H1 (cell line): ENCODE measurements around the gene ANKIB1. TPM values are rescaled to one million over a fixed set of nuclear protein-coding genes. Genes with fewer than 3 reads are reported as not detected.

Source experiments
- CTCF ChIA-PET: fragments of 300-600 bp; sonication (Branson Sonifier 250); formaldehyde crosslinking; loops from one replicate; lab custom pipeline; 2021; ENCODE audit not compliant: partially characterized antibody; lab: Charles Lee
- POLR2A ChIA-PET: fragments of 300-600 bp; sonication (Branson Sonifier 250); formaldehyde crosslinking; loops from one replicate; lab custom pipeline; 2021; ENCODE audit warnings: inconsistent platforms; ENCODE audit not compliant: partially characterized antibody; lab: Charles Lee
- DNase-seq, 2 experiments: peaks; one replicate each; pipeline versions ENCODE4 v3.0.0 to v3.0.0-alpha.2; 2010 to 2022; ENCODE audit warnings: low spot score in 2 of 2, low read depth in 1 of 2, mixed read lengths in 1 of 2
- FAIRE-seq: peaks from 2 replicates; lab custom pipeline; 2011; peaks lifted over from hg19 to GRCh38; lab: Jason Lieb, UNC
- H2AFZ ChIP-seq: 2 replicates; pipeline ENCODE4 v1.8.1; 2012; ENCODE audit warnings: low read length, inconsistent platforms
- H2AK5ac ChIP-seq: 2 replicates; pipeline ENCODE4 v1.6.1; 2013; ENCODE audit warnings: low read depth, low read length
- H2BK120ac ChIP-seq: replicated peaks from 2 replicates; pipeline ENCODE3; 2013; ENCODE audit warnings: low read depth, low read length, inconsistent platforms
- H2BK12ac ChIP-seq: 2 replicates; pipeline ENCODE4 v1.6.1; 2013; ENCODE audit warnings: low read depth, low read length
- H2BK15ac ChIP-seq: 2 replicates; pipeline ENCODE4 v1.6.1; 2013; ENCODE audit warnings: low read length
- H2BK20ac ChIP-seq: 2 replicates; pipeline ENCODE4 v1.6.1; 2013; ENCODE audit warnings: low read length
- H2BK5ac ChIP-seq: 2 replicates; pipeline ENCODE4 v1.6.1; 2013; ENCODE audit warnings: low read depth, low read length
- H3K14ac ChIP-seq: 2 replicates; pipeline ENCODE4 v1.6.1; 2013; ENCODE audit warnings: inconsistent platforms; ENCODE audit not compliant: insufficient read length
- H3K18ac ChIP-seq: 2 replicates; pipeline ENCODE4 v1.6.1; 2013; ENCODE audit warnings: low read length; ENCODE audit errors: extremely low read depth
- H3K23ac ChIP-seq: 2 replicates; pipeline ENCODE4 v1.6.1; 2013; ENCODE audit warnings: inconsistent platforms; ENCODE audit not compliant: insufficient read length
- H3K23me2 ChIP-seq: 2 replicates; pipeline ENCODE4 v1.6.1; 2013; ENCODE audit warnings: low read depth, low read length
- H3K27ac ChIP-seq: 2 replicates; pipeline ENCODE4 v1.6.1; 2011; ENCODE audit warnings: low read depth, low read length, inconsistent platforms
- H3K27me3 ChIP-seq, 4 experiments: replicated peaks in 1 of 4; 1 replicate in 1 of 4; 2 replicates in 3 of 4; pipeline versions ENCODE4 v1.6.1 to v1.8.1; 2011 to 2013; ENCODE audit warnings: low read length in 3 of 4, mild to moderate bottlenecking in 3 of 4, inconsistent platforms in 2 of 4, mixed read lengths in 2 of 4, moderate library complexity in 1 of 4; ENCODE audit not compliant: control insufficient read depth in 3 of 4, insufficient read depth in 3 of 4; ENCODE audit errors: extremely low read depth in 1 of 4
- H3K36me3 ChIP-seq, 4 experiments: 2 replicates each; pipeline versions ENCODE4 v1.6.1 to v1.8.1; 2011 to 2013; ENCODE audit warnings: mild to moderate bottlenecking in 4 of 4, low read length in 3 of 4, moderate library complexity in 2 of 4, control low read depth in 1 of 4, inconsistent platforms in 1 of 4; ENCODE audit not compliant: insufficient read depth in 4 of 4, control insufficient read depth in 2 of 4
- H3K4ac ChIP-seq: replicated peaks from 2 replicates; pipeline ENCODE3; 2013; ENCODE audit warnings: low read length, low read depth, mixed read lengths, inconsistent platforms; ENCODE audit not compliant: insufficient read length
- H3K4me1 ChIP-seq, 4 experiments: replicated peaks in 1 of 4; 1 replicate in 1 of 4; 2 replicates in 3 of 4; pipeline versions ENCODE4 v1.6.1 to v1.8.1; 2011 to 2013; ENCODE audit warnings: low read length in 3 of 4, inconsistent platforms in 2 of 4, mixed read lengths in 1 of 4; ENCODE audit not compliant: insufficient read depth in 4 of 4, control insufficient read depth in 3 of 4
- H3K4me2 ChIP-seq, 2 experiments: 2 replicates each; pipeline versions ENCODE4 v1.6.1 to v1.8.1; 2011 to 2013; ENCODE audit warnings: low read depth in 2 of 2, low read length in 2 of 2, control low read depth in 1 of 2, inconsistent platforms in 1 of 2, mild to moderate bottlenecking in 1 of 2; ENCODE audit not compliant: insufficient read depth in 1 of 2
- H3K4me3 ChIP-seq, 4 experiments: fragments of 200-600, 300-600 bp in 1 of 4; sonication (generic), shearing (Covaris generic), sonication (Bioruptor Twin) in 1 of 4; 2 replicates each; pipeline versions ENCODE4 v1.5.1 to v1.8.1; 2011 to 2016; ENCODE audit warnings: low read length in 4 of 4, low read depth in 3 of 4, control low read depth in 2 of 4, inconsistent platforms in 2 of 4, mild to moderate bottlenecking in 2 of 4, mixed read lengths in 1 of 4, moderate library complexity in 1 of 4; ENCODE audit not compliant: insufficient read depth in 2 of 4; ENCODE audit errors: extremely low read depth in 1 of 4
- H3K56ac ChIP-seq: replicated peaks from 2 replicates; pipeline ENCODE3; 2013; ENCODE audit warnings: low read depth, mild to moderate bottlenecking, mixed read lengths, low read length, inconsistent platforms; ENCODE audit not compliant: insufficient read length
- H3K79me1 ChIP-seq: 2 replicates; pipeline ENCODE4 v1.6.1; 2013; ENCODE audit warnings: low read depth, low read length, control low read depth
- H3K79me2 ChIP-seq, 2 experiments: 2 replicates each; pipeline versions ENCODE4 v1.6.1 to v1.8.1; 2012 to 2013; ENCODE audit warnings: low read length in 2 of 2, mild to moderate bottlenecking in 2 of 2, inconsistent platforms in 1 of 2; ENCODE audit not compliant: insufficient read depth in 2 of 2, control insufficient read depth in 1 of 2
- H3K9ac ChIP-seq, 4 experiments: replicated peaks in 1 of 4; 1 replicate in 1 of 4; 2 replicates in 3 of 4; pipeline versions ENCODE4 v1.6.1 to v1.8.1; 2011 to 2013; ENCODE audit warnings: low read depth in 3 of 4, low read length in 3 of 4, control low read depth in 2 of 4, mild to moderate bottlenecking in 2 of 4, moderate library complexity in 2 of 4, inconsistent platforms in 1 of 4; ENCODE audit errors: extremely low read depth in 1 of 4
- H3K9me3 ChIP-seq, 2 experiments: 2 replicates each; pipeline versions ENCODE4 v1.6.1 to v1.8.1; 2012 to 2013; ENCODE audit warnings: mild to moderate bottlenecking in 2 of 2, moderate library complexity in 2 of 2, control low read depth in 1 of 2, inconsistent platforms in 1 of 2, low read depth in 1 of 2, low read length in 1 of 2, mixed read lengths in 1 of 2; ENCODE audit not compliant: insufficient read depth in 2 of 2
- H4K20me1 ChIP-seq, 2 experiments: replicated peaks in 1 of 2; 2 replicates each; pipeline versions ENCODE3 to v1.8.1; 2011 to 2013; ENCODE audit warnings: inconsistent platforms in 2 of 2, low read length in 2 of 2, mild to moderate bottlenecking in 1 of 2; ENCODE audit not compliant: insufficient read depth in 2 of 2, control insufficient read depth in 1 of 2
- H4K5ac ChIP-seq: 2 replicates; pipeline ENCODE4 v1.6.1; 2013; ENCODE audit warnings: low read length, low read depth, mixed read lengths, inconsistent platforms; ENCODE audit not compliant: insufficient read length
- H4K8ac ChIP-seq: 2 replicates; pipeline ENCODE4 v1.8.0; 2013; ENCODE audit warnings: mild to moderate bottlenecking, moderate library complexity, low read length, inconsistent platforms; ENCODE audit not compliant: insufficient read depth; ENCODE audit errors: extremely low read depth
- H4K91ac ChIP-seq: replicated peaks from 2 replicates; pipeline ENCODE3; 2013; ENCODE audit warnings: low read length, mixed read lengths, inconsistent platforms; ENCODE audit not compliant: insufficient read length
- ATF3 ChIP-seq: IDR thresholded peaks from 2 replicates; pipeline ENCODE4 v1.6.1; 2011; ENCODE audit warnings: low read depth, mild to moderate bottlenecking, low read length; ENCODE audit not compliant: insufficient read depth
- WGBS, 2 experiments: shearing (Covaris generic) in 1 of 2; methylation state at CpG; one replicate each; pipeline versions ENCODE4 v1.1.6 to v1.1.7; 2013 to 2015; ENCODE audit warnings: low lambda C conversion rate in 2 of 2, mixed read lengths in 2 of 2, inconsistent platforms in 1 of 2, low coverage in 1 of 2, missing lambda C conversion rate in 1 of 2; ENCODE audit not compliant: insufficient replicate concordance in 2 of 2, insufficient coverage in 1 of 2, insufficient read length in 1 of 2; ENCODE audit errors: extremely low coverage in 1 of 2, missing lambda C conversion rate in 1 of 2; 5-methylcytosine and 5-hydroxymethylcytosine counted together
- polyA plus RNA-seq, 7 experiments: library from polyadenylated mRNA; depleted of rRNA in 3 of 7; stranded (reverse) in 5 of 7; unstranded in 2 of 7; fragments of >200 nt in 5 of 7; fragments of 200-250 nt in 2 of 7; gene quantifications; 1 replicate in 5 of 7; 2 replicates in 1 of 7; 4 replicates in 1 of 7; pipeline versions ENCODE4 v1.2.1 to v1.2.3, GENCODE V29; 2011 to 2013; ENCODE audit warnings: missing spikeins in 2 of 7, mixed read lengths in 2 of 7
- total RNA-seq: library from RNA; stranded (reverse); fragmentation: NEBNext Ultra II Directional; extraction: Animal tissue kit (Norgen Biotek cat#: 25700); gene quantifications from 2 replicates; pipeline ENCODE4 v1.2.1, GENCODE V29; 2021

ANKIB1 gene
- total and polyA plus RNA-seq, 2 of the 8 experiments (the other 6 are each of a cell fraction or from before 2014, with no cell fraction given): 19.2 to 43.0 TPM

- Histone ChIP-seq H3K14ac (no peak overlapping the region), H4K5ac (no peak overlapping the region), H3K36me3 (peaks cover 0 to 14% (median under 1%) of the 10 kb centered on the region in 4 experiments; a peak in 3 of 8 replicates), H2BK15ac (no peak overlapping the region), H3K4ac (no peak overlapping the region), H2BK12ac (no peak overlapping the region), H3K9me3 (no peaks in the 10 kb centered on the region), H4K91ac (no peak overlapping the region), H2BK120ac (no peak overlapping the region), H3K23me2 (peaks cover 2% of the 10 kb centered on the region; the same call in 1 of the 2 replicates), H4K8ac (no peak overlapping the region), H4K20me1 (no peaks in the 10 kb centered on the region), H2BK20ac (no peak overlapping the region), H3K18ac (no peak overlapping the region), H3K4me3 (no peak overlapping the region), H3K4me2 (no peak overlapping the region), H3K4me1 (no peaks in the 10 kb centered on the region), H2BK5ac (no peak overlapping the region), H2AFZ (no peak overlapping the region), H3K56ac (no peak overlapping the region), H3K9ac (no peak overlapping the region), H3K27me3 (no peaks in the 10 kb centered on the region), H3K79me2 (no peaks in the 10 kb centered on the region), H3K27ac (no peak overlapping the region), H3K23ac (no peak overlapping the region), H2AK5ac (no peak overlapping the region), H3K79me1 (no peaks in the 10 kb centered on the region)
- ChIA-PET POLR2A (no interaction called here), CTCF (no interaction called here)
- FAIRE-seq (no peak), DNase-seq (no peak)
- TF ChIP-seq ATF3: no peak
- 82% methylated on average over 2 of the region's 2 CpGs; no CpG with 5 or more reads in 1 of the 2 experiments for whole genome bisulfite sequencing, 2 experiments
Observed at GRCh38 chr7:92366730-92367129, 121.0 kb downstream of the ANKIB1 start.
